ENCODE measurements around the gene CRYL1.

- no peak for TF ChIP-seq POLR2AphosphoS5 (IDR thresholded peaks at IDR 0.05; ENCODE audit: low read depth, low read length)
- no peak for TF ChIP-seq REST (IDR thresholded peaks at IDR 0.05; ENCODE audit: insufficient read depth in 1 of 2, low read depth in 2 of 2, low read length in 2 of 2)
- no peak for TF ChIP-seq SIN3A (IDR thresholded peaks at IDR 0.05; ENCODE audit: borderline replicate concordance, insufficient read depth, low read length)
- no peak for TF ChIP-seq TAF1 (IDR thresholded peaks at IDR 0.05; ENCODE audit: borderline replicate concordance, insufficient read depth, low read length)
- TF ChIP-seq FOXP2 (optimal IDR thresholded peaks at IDR 0.05; ENCODE audit: borderline replicate concordance, extremely low read depth, extremely low read length, insufficient read depth) = no peak
Measured at GRCh38 chr13:20362484-20363041, 163.1 kb downstream of the CRYL1 start.
